Esophagus muscularis mucosa (tissue), 4 donors: ENCODE data around the gene IL21R. TPM values are rescaled to one million over a fixed set of nuclear protein-coding genes. Genes with fewer than 3 reads are reported as not detected.

ENCODE experiments used
- DNase-seq: peaks from one replicate; pipeline ENCODE4 v3.0.0-alpha.2; 2017; ENCODE audit errors: extremely low spot score
- H3K27ac ChIP-seq, 4 donors: fragments of 200-600 bp; sonication (generic); replicated peaks in 1 of 4; 1 replicate in 3 of 4; 2 replicates in 1 of 4; pipeline ENCODE4 v1.5.1; 2016 to 2019; ENCODE audit warnings: mild to moderate bottlenecking in 1 of 4
- H3K27me3 ChIP-seq, 4 donors: fragments of 200-600 bp; sonication (generic); one replicate each; pipeline versions ENCODE4 v1.5.1 to v1.6.0; 2016 to 2019
- H3K36me3 ChIP-seq, 4 donors: fragments of 200-600 bp; sonication (generic); one replicate each; pipeline ENCODE4 v1.5.1; 2016 to 2019
- H3K4me1 ChIP-seq, 4 donors: fragments of 200-600 bp; sonication (generic); one replicate each; pipeline ENCODE4 v1.5.1; 2016 to 2019
- H3K4me3 ChIP-seq, 4 donors: fragments of 200-600 bp; sonication (generic); 1 replicate in 2 of 4; 2 replicates in 2 of 4; pipeline ENCODE4 v1.5.1; 2016 to 2019; ENCODE audit warnings: mild to moderate bottlenecking in 4 of 4, moderate library complexity in 1 of 4
- H3K9me3 ChIP-seq, 4 donors: fragments of 200-600 bp; sonication (generic); 1 replicate in 3 of 4; 2 replicates in 1 of 4; pipeline ENCODE4 v1.5.1; 2016 to 2019
- EP300 ChIP-seq: sonication (generic); formaldehyde crosslinking; IDR thresholded peaks from one replicate; pipeline ENCODE4 v1.6.1; 2017; ENCODE audit warnings: antibody characterized with exemption
- POLR2A ChIP-seq: fragments of 450-650 bp; IDR thresholded peaks from one replicate; pipeline ENCODE4 v1.6.1; 2017; ENCODE audit warnings: antibody characterized with exemption, moderate library complexity, mild to moderate bottlenecking, low read depth
- POLR2AphosphoS5 ChIP-seq, 2 donors: sonication (generic); formaldehyde crosslinking; IDR thresholded peaks; one replicate each; pipeline ENCODE4 v1.6.1; 2017; ENCODE audit warnings: antibody characterized with exemption in 2 of 2
- WGBS: methylation state at CpG from one replicate; pipeline ENCODE4 v1.1.5; 2018; 5-methylcytosine and 5-hydroxymethylcytosine counted together
- intact Hi-C: fragments of 100-400 bp; cut with DNase I; formaldehyde crosslinking; loops from one replicate; pipeline ENCODE4 v1.15.1; 2023
- total RNA-seq, 4 donors: library from RNA; depleted of rRNA; stranded (reverse); fragments of >200 nt; gene quantifications; one replicate each; pipeline versions ENCODE4 v1.1.0 to v1.2.1, GENCODE V29; 2016
- TF ChIP-seq, protein P1 (sequence below), 3 experiments: fragments of 200-600 bp in 2 of 3; fragments of 450-650 bp in 1 of 3; sonication (generic) in 2 of 3; IDR thresholded peaks; one replicate each; pipeline ENCODE4 v1.5.1; 2017 to 2019; ENCODE audit warnings: antibody characterized with exemption in 3 of 3, mild to moderate bottlenecking in 2 of 3, moderate library complexity in 1 of 3

The IL21R gene
- total RNA-seq, 4 donors from 2014 or later = under 0.01 to 0.50 (median 0.17) TPM; not detected in 1

DNA sequence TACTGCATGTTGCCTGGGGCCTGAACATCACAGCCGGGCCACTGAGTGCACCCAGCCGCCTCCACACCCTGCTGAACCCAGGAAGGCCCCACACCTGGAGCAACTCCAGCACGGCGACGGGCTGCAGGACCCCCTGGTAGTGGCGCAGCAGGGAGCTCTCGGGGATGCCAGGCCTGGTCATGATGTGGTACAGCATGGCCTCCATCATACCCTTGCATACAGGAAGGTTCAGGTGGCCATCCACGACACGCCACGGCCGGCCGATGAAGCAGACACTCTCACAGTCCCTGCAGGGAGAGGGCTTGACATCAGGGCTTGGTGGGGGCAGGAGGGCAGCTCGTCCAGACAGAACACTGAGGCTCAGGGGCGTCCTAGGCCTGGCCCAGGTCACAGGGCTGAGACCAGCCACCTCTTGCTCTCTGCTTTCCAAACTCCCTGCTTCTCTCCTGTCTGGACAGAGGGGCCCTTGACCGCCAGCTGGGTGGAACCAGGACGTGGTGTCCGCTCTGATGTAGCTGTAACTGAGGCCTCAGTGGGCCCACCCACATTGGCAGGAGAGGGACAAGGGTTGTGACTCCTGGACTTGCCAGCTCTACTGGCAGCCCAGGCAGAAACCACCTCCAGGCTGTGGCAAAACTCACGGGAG lies 60.3 kb downstream of the IL21R start:
- Histone ChIP-seq H3K27me3 (no peaks in the 10 kb centered on the region), H3K4me3 (no peak overlapping the region), H3K27ac (peak overlapping the region in 2 of 4 donors; percentile 39 to 52), H3K4me1 (peaks cover 11 to 28% (median 24%) of the 10 kb centered on the region in 4 donors), H3K9me3 (no peaks in the 10 kb centered on the region), H3K36me3 (peaks cover 56 to 84% (median 80%) of the 10 kb centered on the region in 4 donors)
- DNase-seq = no peak
- intact Hi-C loops = no loop called here
- WGBS = 75% methylated on average over 7 of the region's 18 CpGs
- TF ChIP-seq, protein P1, sequence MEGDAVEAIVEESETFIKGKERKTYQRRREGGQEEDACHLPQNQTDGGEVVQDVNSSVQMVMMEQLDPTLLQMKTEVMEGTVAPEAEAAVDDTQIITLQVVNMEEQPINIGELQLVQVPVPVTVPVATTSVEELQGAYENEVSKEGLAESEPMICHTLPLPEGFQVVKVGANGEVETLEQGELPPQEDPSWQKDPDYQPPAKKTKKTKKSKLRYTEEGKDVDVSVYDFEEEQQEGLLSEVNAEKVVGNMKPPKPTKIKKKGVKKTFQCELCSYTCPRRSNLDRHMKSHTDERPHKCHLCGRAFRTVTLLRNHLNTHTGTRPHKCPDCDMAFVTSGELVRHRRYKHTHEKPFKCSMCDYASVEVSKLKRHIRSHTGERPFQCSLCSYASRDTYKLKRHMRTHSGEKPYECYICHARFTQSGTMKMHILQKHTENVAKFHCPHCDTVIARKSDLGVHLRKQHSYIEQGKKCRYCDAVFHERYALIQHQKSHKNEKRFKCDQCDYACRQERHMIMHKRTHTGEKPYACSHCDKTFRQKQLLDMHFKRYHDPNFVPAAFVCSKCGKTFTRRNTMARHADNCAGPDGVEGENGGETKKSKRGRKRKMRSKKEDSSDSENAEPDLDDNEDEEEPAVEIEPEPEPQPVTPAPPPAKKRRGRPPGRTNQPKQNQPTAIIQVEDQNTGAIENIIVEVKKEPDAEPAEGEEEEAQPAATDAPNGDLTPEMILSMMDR (IDR thresholded peaks at IDR 0.05) = no peak
- TF ChIP-seq POLR2A (no peak), POLR2AphosphoS5 (IDR thresholded peaks at IDR 0.05) (no peak), EP300 (no peak)

DNA sequence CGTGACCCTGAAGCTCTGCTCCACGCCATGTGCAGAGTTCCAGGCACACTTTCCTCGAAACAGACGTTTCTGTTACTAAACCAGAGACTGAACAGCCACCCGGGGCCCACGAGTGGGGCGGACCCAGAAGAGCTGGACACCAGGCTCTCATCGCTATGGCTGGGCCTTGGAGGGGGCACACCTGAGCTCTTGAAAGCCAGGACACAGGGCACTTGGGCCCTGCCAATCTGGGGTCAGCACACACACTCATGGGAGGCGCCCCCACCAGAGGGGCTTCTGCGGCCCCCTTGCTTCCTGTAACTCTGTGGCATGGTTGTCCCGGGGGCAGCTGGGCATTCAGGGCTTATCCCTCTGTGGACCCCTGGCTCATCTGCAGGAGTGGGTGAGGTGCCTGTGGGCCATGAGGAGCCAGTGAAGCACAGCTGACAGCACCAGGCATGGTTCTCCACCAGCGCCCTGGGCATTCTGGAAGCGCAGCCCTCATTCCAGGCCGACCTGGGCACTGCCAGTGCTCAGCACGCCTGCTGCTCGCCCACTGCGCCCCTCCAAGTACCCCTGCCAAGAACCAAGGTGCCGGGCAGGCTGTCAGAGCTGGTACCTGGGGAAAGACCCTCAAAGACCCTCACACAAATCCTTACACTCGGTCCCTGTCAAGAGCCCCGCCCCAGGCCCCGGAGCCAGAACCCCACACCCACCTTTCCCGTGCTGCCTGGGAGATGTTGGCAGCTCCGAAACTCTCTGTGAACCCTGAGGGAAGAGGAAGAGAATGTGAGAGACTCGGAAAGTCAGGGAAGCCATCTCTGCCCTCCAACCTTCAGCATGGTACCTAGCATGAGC lies 61.1 kb downstream of the IL21R start:
- TF ChIP-seq POLR2AphosphoS5 (IDR thresholded peaks at IDR 0.05) = no peak
- TF ChIP-seq EP300 = no peak
- TF ChIP-seq, protein P1 (IDR thresholded peaks at IDR 0.05) = no peak
- TF ChIP-seq POLR2A = no peak
- Histone ChIP-seq H3K4me1 (peaks cover 11 to 28% (median 24%) of the 10 kb centered on the region in 4 donors), H3K36me3 (peaks cover 64 to 91% (median 88%) of the 10 kb centered on the region in 4 donors), H3K4me3 (no peak overlapping the region), H3K27ac (no peak overlapping the region), H3K27me3 (no peaks in the 10 kb centered on the region), H3K9me3 (no peaks in the 10 kb centered on the region)
- WGBS = 92% methylated on average over 18 of the region's 24 CpGs
- intact Hi-C loops = no loop called here
- DNase-seq = no peak

DNA sequence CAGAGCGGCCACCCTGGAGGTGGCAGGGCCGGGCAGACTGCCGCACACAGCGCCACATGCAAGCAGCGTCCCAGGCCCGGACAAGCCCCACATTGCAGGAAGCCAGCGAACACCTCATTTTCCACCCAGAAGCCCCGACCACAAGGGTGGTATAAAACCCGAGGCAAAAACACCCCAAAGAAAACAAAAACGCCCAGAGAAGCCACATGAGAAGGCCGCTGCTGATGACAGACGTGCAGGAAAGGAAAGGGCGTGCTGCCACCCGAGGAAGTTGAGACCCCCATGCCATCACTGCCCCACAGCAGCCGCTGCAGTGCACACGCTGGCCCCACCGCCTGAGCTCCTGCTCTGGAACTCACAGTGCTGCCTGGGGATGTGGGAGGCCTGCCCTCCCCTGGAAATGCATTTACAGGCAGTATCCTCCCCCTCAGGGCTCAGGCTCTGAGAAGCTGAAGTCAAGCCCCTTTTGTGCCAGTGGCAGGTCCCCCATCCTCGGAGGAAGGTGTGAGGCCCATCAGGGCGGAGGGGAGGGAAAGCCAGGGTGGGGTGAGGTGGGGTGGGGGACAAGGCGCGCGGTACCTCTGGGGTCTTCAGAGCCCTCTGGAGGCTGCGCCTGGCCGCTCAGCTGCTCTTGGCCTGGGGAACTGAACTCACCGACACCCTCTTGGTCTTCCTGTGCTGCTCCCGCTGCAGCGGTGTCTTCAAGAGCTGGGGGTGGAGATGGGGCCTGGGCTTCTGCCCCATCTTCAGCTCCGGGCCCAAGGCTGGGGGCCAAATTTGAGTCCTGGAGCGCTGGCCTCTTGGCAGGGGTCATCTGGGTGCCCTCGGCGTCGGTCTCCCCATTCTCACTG lies 62.0 kb downstream of the IL21R start:
- H3K27ac ChIP-seq = no peak overlapping the region
- H3K9me3 ChIP-seq = no peaks in the 10 kb centered on the region
- intact Hi-C loops = no loop called here
- H3K4me1 ChIP-seq = peaks cover 11 to 28% (median 24%) of the 10 kb centered on the region in 4 donors
- no peak for TF ChIP-seq POLR2A
- TF ChIP-seq, protein P1 (IDR thresholded peaks at IDR 0.05) = no peak
- peaks cover 73 to 98% (median 96%) of the 10 kb centered on the region in 4 donors for H3K36me3 ChIP-seq
- DNase-seq = no peak
- WGBS = 90% methylated on average over 20 of the region's 32 CpGs
- no peaks in the 10 kb centered on the region for H3K27me3 ChIP-seq
- no peak overlapping the region for H3K4me3 ChIP-seq

DNA sequence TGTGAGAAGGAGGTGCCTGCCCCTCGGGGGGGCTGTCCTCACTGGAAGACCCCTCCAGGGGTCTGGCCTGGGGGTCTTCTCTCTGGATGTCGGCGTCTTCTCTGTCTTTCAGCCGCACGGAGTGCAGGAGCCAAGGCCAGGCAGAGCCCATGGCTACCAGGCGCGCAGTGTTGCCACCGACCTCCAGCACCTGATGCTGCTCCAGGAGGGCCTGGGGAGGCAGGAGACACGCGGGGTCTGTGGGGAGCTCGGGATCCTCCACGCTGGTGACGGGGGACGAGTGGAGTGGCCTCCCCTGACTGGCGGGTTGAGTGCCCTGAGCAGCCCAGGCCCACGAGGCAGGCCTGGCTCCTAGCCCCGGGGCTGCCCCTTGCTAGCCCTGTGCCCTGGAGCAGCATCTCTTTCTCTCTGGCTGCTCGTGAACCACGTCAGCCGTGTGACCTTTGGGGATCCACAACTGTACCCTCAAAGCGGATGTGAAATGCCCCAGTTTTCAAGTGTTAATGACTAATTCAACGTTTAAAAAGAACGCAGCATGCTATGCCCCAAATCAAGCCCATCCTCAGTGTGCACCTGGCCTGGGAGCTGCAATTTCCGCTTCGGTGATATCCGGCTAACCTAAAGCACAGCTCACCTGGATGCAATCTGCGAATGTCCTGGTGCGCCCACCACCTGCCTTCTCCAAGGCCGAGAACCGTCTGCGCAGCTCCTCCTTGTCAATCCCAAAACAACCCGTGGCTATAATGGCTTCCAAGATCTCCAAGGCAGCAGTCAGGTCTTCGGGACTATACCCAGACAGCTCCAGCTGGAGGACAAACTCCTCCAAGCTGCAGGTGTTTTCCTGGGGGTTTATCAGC lies 62.9 kb downstream of the IL21R start:
- Histone ChIP-seq H3K36me3 (peaks cover 81 to 100% (median 100%) of the 10 kb centered on the region in 4 donors), H3K27ac (no peak overlapping the region), H3K9me3 (no peaks in the 10 kb centered on the region), H3K4me1 (peaks cover 11 to 26% (median 23%) of the 10 kb centered on the region in 4 donors), H3K4me3 (no peak overlapping the region), H3K27me3 (no peaks in the 10 kb centered on the region)
- 93% methylated on average over 18 of the region's 33 CpGs for WGBS
- DNase-seq = no peak
- TF ChIP-seq, protein P1 (IDR thresholded peaks at IDR 0.05) = no peak
- TF ChIP-seq POLR2A = no peak
- intact Hi-C loops = no loop called here
